GM21381 (cell line): ENCODE data around the gene LIX1.
"Not testable (repeated sequence)": the region's sequence is repeated elsewhere in the genome, so short reads cannot be mapped to it uniquely, and the experiment has no call there.

ENCODE experiments used
- ATAC-seq: cut with Tn5 transposase; IDR thresholded peaks from one replicate; pipeline ENCODE4 v1.9.1; 2021; ENCODE audit warnings: mild to moderate bottlenecking, moderate library complexity; ENCODE audit not compliant: unreplicated experiment

LIX1 gene

GRCh38 chr5:97143704-97144103 is 1.3 kb upstream of the LIX1 start:
- no peak for ATAC-seq

GRCh38 chr5:97141539-97141938 is 872 bp downstream of the LIX1 start:
- ATAC-seq = no peak

GRCh38 chr5:97141031-97141430 is 1.4 kb downstream of the LIX1 start:
- no peak for ATAC-seq

- not testable (repeated sequence) for ATAC-seq
Observed at GRCh38 chr5:97140250-97140649, 2.2 kb downstream of the LIX1 start.

- no peak for ATAC-seq
Observed at GRCh38 chr5:97136475-97136874, 5.9 kb downstream of the LIX1 start.

- ATAC-seq = no peak
Observed at GRCh38 chr5:97135868-97136267, 6.5 kb downstream of the LIX1 start.

GRCh38 chr5:97134634-97135033 is 7.8 kb downstream of the LIX1 start:
- ATAC-seq = no peak

- ATAC-seq = no peak
Observed at GRCh38 chr5:97133101-97133500, 9.3 kb downstream of the LIX1 start.

GRCh38 chr5:97131921-97132320 is 10.5 kb downstream of the LIX1 start:
- ATAC-seq = no peak

- no peak for ATAC-seq
Observed at GRCh38 chr5:97131139-97131710, 11.2 kb downstream of the LIX1 start.

- ATAC-seq = no peak
Observed at GRCh38 chr5:97127727-97128126, 14.7 kb downstream of the LIX1 start.

- ATAC-seq = no peak
Observed at GRCh38 chr5:97125125-97125683, 17.2 kb downstream of the LIX1 start.

- no peak for ATAC-seq
Observed at GRCh38 chr5:97124335-97124734, 18.1 kb downstream of the LIX1 start.

GRCh38 chr5:97121848-97122247 is 20.6 kb downstream of the LIX1 start:
- no peak for ATAC-seq

GRCh38 chr5:97120195-97120594 is 22.2 kb downstream of the LIX1 start:
- no peak for ATAC-seq

GRCh38 chr5:97119007-97119390 is 23.4 kb downstream of the LIX1 start:
- ATAC-seq = no peak

GRCh38 chr5:97118261-97119006 is 24.0 kb downstream of the LIX1 start:
- no peak for ATAC-seq

- ATAC-seq = no peak
Observed at GRCh38 chr5:97115932-97116331, 26.5 kb downstream of the LIX1 start.

GRCh38 chr5:97112230-97112629 is 30.2 kb downstream of the LIX1 start:
- ATAC-seq = no peak

- no peak for ATAC-seq
Observed at GRCh38 chr5:97111616-97112015, 30.8 kb downstream of the LIX1 start.

- ATAC-seq = no peak
Observed at GRCh38 chr5:97111004-97111403, 31.4 kb downstream of the LIX1 start.

- no peak for ATAC-seq
Observed at GRCh38 chr5:97107318-97107717, 35.1 kb downstream of the LIX1 start.

GRCh38 chr5:97106216-97106581 is 36.2 kb downstream of the LIX1 start:
- no peak for ATAC-seq
